HG02973 (cell line): ENCODE measurements around the gene FGF14.

Experiments used
- ATAC-seq: cut with Tn5 transposase; IDR thresholded peaks from one replicate; pipeline ENCODE4 v1.9.1; 2021; ENCODE audit warnings: moderate library complexity; ENCODE audit not compliant: unreplicated experiment

FGF14 gene

DNA sequence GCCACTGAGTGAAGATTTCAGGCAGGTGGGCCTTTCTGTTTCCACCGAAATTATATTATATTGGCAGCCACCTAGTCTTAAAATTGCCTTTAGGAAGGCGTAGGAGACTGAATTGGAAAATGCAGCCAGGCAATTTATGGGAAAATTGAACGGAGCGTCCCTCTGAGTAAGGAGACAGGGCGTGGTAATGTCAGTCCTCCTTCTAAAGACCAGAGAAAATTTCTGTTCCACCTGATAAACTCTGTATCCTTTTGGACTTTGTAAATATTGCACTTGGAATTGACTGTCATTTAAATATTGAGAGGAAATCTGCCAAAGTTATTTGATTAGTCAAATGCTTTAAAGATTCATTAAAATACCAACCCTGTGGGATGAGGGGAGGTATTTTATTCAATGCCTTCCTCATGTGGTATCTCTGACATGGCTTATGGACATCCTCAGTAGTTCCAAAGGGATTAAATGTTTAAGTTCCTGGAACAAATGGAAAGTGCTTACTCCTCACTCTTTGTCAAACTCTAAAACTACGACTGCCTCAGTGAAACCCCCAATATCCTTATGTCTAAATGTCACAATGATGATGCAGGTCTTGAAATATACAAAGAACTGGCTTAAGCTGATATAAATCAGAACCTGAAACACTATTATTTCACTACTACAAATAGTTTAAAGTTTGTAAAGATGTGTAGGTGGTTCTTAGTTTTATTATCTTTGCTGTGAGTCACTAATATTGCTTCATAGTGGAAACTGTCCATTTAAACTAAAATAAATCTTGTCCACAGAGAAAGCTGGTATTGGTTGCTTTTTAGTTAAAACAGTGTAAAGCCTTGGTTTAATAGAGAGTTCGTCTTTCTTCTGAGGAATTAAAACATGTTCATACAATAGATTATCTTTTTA is 203.2 kb downstream of the FGF14 start:
- ATAC-seq, result no peak

- ATAC-seq, result no peak
These were observed 204.7 kb downstream of the FGF14 start for GRCh38 chr13:102197193-102197592.

DNA sequence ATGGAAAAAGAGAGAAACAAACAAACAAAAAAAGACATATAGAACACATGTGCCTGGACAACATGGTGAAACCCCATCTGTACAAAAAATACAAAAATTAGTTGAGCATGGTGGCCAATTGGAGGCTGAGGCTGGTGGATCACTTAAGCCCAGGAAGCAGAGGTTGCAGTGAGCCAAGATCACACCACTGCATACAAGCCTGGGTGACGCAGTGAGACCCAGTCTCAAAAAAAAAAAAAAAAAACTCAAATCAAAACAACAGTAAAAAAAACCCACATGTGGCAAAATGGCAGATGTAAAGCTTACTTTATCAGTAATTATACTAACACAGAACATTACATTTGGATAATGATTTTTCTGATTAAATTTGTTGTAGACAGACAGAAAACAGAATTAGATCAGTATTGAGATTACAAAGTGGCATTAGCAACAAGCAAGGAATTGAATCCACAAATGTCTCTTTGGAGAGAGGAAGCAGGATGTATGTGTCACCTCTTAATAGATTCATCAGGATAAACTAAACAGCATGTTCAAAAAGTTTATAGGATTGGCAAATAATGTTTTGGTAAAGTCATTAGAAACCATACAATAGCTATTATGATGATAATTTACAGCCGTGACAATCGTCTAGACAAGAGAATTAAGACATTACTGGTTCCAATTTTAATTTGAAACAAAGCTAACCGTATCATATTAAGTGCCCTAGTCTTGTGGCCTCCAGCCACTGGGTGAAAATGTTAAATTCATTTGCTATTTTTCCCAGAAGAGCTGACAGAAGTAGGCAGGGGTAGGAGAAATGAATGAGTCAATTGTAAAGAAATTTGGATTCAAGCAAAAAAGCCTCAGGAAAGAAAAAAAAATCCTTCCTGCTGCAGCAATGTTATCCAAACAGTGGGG is 206.0 kb downstream of the FGF14 start:
- ATAC-seq, result no peak

GRCh38 chr13:102192858-102193257 is 209.0 kb downstream of the FGF14 start:
- no peak for ATAC-seq

GRCh38 chr13:102191951-102192502 is 209.8 kb downstream of the FGF14 start:
- ATAC-seq, result no peak

GRCh38 chr13:102190930-102191329 is 210.9 kb downstream of the FGF14 start:
- ATAC-seq, result no peak

DNA sequence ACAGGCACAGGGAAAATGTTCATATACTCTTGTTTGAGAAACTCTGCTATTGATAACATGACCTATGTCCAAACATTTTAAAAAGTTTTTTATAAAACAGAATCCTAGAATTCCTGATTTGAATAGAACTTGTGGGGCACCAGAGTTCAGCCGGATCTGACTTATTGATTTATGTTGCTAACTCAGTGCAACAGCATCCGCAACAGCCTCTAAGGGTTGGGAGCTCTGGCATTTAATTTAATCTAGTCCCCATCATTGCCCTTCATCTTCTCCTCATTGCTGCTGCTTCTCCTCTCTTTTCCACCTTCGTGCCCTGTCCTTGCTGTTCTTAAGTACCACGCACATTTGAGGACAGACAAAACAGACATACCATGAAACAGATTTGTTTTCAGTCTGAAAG is 214.5 kb downstream of the FGF14 start:
- no peak for ATAC-seq

GRCh38 chr13:102185375-102185984 is 216.4 kb downstream of the FGF14 start:
- ATAC-seq, result no peak

DNA sequence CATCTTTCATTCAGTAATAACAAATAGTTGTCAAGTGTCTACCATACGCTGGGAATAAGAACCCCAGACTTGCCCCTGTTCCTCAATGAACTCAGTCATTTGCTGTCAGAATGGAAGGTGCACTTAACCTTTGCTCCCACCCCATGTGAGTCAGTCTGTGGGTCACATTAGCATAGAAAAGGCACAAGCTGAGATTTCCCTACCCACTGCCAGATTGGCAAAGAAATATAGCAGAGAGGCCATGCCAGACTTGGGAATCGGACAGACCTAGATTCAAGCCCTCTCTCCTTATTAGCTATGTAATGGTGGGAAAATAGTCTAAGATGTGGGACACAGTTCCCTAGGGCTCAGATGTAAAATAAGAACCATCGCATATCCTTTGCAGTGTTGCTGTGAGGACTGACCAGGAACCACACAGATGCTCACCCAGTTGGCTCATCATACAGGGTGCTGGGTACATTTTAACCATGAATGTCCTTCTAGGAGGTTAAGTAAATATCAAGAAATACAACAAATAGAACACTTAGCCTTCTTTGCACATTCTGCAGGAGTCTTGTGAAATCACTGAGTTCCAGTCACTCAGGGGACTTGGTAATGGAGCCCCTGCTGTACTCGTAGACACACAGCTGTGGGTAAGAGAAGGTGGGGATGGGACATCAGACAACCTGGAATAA is 218.2 kb downstream of the FGF14 start:
- no peak for ATAC-seq

GRCh38 chr13:102182170-102182569 is 219.7 kb downstream of the FGF14 start:
- no peak for ATAC-seq

- no peak for ATAC-seq
These were observed 224.4 kb downstream of the FGF14 start for GRCh38 chr13:102177431-102177830.

DNA sequence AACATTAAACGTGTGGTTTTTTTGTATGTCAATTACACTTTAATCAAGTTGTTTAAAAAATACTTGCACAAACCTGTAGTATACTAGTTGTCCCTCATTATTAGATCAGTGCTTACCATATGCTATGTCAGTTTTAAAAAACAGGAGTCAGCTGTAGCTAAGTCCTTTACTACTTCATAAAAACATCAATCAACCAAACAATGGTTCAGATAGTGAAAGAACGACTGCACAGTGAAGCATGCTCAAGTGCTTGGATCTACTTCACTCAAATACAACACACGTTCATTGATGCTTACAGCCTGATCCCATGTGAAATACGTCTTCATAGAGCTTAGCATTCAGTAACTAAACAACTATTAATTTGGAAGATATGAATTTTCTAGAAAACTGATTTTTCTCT is 225.0 kb downstream of the FGF14 start:
- ATAC-seq, result no peak

GRCh38 chr13:102172406-102172805 is 229.4 kb downstream of the FGF14 start:
- no peak for ATAC-seq

DNA sequence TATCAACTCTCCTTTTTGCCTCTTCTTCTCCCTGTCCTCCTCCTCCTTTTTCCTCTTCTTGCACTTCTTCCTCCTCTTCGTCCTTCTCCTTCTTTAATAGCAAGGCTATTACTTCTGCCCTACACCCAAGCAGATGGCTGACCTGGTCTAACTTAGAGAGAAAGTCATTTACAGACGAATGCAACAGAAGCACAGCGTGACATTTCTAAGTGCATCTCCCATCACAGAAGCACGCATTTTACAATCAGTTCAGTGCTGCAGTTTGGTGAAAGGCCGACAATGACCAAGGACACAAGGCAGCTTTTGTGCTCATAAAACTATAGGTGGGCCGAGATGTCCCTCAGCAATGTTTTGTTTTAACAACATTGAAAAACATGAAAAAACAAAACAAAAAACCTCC is 231.5 kb downstream of the FGF14 start:
- no peak for ATAC-seq

- no peak for ATAC-seq
These were observed 232.3 kb downstream of the FGF14 start for GRCh38 chr13:102169471-102170015.

GRCh38 chr13:102152790-102153189 is 249.1 kb downstream of the FGF14 start:
- ATAC-seq, result no peak

DNA sequence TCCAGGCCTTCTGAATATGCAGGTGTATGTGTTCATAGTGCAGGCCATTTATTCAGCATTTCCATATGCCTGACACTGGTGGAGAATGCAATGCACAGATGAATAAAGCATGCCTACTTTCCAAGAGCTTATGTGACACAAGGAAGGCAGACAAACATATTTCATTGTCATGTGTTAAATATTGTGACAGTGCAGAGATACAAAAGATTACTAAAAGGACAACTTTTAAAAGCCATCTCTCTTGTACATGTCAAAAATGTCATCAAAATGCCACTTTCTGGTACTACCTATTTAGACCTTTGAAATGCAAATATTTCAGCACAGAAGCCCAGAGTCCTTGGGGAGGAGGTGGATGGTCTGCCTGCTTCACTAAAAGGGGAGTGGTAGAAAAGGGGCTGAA is 254.5 kb downstream of the FGF14 start:
- ATAC-seq, result no peak

GRCh38 chr13:102145750-102146149 is 256.1 kb downstream of the FGF14 start:
- no peak for ATAC-seq

- ATAC-seq, result no peak
These were observed 259.4 kb downstream of the FGF14 start for GRCh38 chr13:102142473-102142826.
